KG1 (cell line): ENCODE data around the gene OTOG.

Source experiments
- DNase-seq: peaks from one replicate; lab custom pipeline; 2025; lab: John Stamatoyannopoulos, UW

OTOG gene

GRCh38 chr11:17518366-17518765 lies 28.7 kb upstream of the OTOG start:
- no peak for DNase-seq

- DNase-seq, result no peak
Measured at GRCh38 chr11:17519061-17519885, 27.8 kb upstream of the OTOG start.

GRCh38 chr11:17521106-17521900 lies 25.8 kb upstream of the OTOG start:
- no peak for DNase-seq

- DNase-seq, result no peak
Measured at GRCh38 chr11:17522655-17523054, 24.4 kb upstream of the OTOG start.

GRCh38 chr11:17524221-17524620 lies 22.8 kb upstream of the OTOG start:
- DNase-seq, result no peak

- no peak for DNase-seq
Measured at GRCh38 chr11:17525570-17525969, 21.5 kb upstream of the OTOG start.

GRCh38 chr11:17526326-17526725 lies 20.7 kb upstream of the OTOG start:
- DNase-seq, result no peak

GRCh38 chr11:17526931-17527627 lies 20.0 kb upstream of the OTOG start:
- no peak for DNase-seq

GRCh38 chr11:17527628-17527995 lies 19.4 kb upstream of the OTOG start:
- no peak for DNase-seq

- peak; percentile 6 for DNase-seq
Measured at GRCh38 chr11:17528181-17528691, 18.8 kb upstream of the OTOG start.

GRCh38 chr11:17528906-17529843 lies 17.9 kb upstream of the OTOG start:
- no peak for DNase-seq

GRCh38 chr11:17529844-17530185 lies 17.2 kb upstream of the OTOG start:
- no peak for DNase-seq

- DNase-seq, result no peak
Measured at GRCh38 chr11:17531071-17531600, 15.9 kb upstream of the OTOG start.

GRCh38 chr11:17531636-17532113 lies 15.4 kb upstream of the OTOG start:
- no peak for DNase-seq

- DNase-seq, result no peak
Measured at GRCh38 chr11:17532784-17533183, 14.3 kb upstream of the OTOG start.

GRCh38 chr11:17533341-17533740 lies 13.7 kb upstream of the OTOG start:
- no peak for DNase-seq

GRCh38 chr11:17533778-17534415 lies 13.2 kb upstream of the OTOG start:
- no peak for DNase-seq

- DNase-seq, result no peak
Measured at GRCh38 chr11:17535488-17535887, 11.6 kb upstream of the OTOG start.

- no peak for DNase-seq
Measured at GRCh38 chr11:17537261-17537660, 9.8 kb upstream of the OTOG start.

GRCh38 chr11:17538054-17538453 lies 9.0 kb upstream of the OTOG start:
- DNase-seq, result no peak

GRCh38 chr11:17538731-17539130 lies 8.3 kb upstream of the OTOG start:
- no peak for DNase-seq
